ENCODE data around the gene SNED1. TPM values are rescaled to one million over a fixed set of nuclear protein-coding genes. Genes with fewer than 3 reads are reported as not detected.
"Not testable (repeated sequence)": the region's sequence is repeated elsewhere in the genome, so short reads cannot be mapped to it uniquely, and the experiment has no call there.

Gene SNED1
- polyA plus RNA-seq, 4 donors = 7.4 to 14.0 (median 9.4) TPM

DNA sequence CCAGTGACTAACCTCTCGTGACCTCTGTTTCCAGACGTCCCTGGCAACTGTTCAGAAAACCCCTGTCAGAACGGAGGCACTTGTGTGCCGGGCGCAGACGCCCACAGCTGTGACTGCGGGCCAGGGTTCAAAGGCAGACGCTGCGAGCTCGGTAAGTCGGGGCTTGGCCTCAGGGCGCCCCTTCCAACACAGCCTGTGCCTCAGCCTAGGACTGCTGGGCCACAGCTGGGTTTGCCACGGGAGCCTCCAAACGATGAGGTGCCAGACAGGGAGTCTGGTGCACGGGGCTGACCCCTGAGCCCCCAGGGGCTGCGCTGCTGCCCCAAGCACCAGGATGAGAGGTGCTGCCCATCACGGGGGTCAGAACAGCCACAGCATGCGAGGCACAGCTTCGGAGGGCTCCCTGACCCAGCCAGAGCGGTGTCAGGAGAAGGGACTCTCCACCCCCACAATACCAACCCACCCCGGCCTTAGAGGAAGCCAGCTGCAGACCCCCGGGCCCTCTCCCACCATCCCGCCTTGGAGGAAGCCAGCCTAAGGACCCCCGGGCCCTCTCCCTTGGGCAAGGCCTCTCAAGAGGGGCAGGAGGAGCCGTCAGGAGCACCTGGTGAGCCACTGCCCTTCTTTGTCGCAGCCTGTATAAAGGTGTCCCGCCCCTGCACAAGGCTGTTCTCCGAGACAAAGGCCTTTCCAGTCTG, 83.4 kb downstream of the SNED1 start:
- no peak for DNase-seq (ENCODE audit: low read depth in 4 of 4, low spot score in 2 of 4)

DNA sequence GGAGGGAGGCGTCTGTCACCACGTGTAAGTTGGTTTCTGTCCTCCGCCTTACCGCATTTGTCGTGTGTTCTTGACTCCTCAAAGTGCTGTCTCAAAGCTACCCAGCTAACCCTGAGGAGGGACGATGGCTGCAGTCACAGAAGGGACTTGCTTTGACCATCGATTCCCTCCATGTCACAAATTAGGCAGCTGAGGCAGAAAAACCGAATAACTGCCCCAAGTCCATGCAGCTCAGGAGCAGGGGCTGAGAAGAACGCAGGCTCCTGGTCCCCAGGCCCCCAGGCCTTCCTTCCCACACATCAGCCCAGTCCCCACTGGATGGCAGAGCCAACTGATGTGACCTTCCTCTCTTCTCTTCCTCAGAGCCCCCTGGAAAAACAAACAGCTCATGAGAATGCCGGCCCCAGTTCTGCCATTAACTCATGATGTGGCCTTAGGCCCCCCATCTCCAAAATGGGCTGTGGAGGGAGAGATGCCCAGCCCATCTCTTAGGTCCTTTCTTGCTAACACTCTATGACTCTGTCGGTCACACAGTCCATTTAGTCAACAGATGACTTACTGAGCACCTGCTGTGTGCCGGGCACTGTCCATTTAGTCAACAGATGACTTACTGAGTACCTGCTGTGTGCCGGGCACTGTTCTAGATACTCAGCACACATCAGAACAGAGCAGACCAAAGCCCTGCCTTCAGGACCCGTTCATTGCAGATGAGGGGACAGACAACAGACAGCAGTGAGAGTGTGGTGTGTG, 84.1 kb downstream of the SNED1 start:
- no peak for DNase-seq (ENCODE audit: low read depth in 4 of 4, low spot score in 2 of 4)

GRCh38 chr2:241083091-241083415, 84.6 kb downstream of the SNED1 start:
- DNase-seq (ENCODE audit: low read depth in 4 of 4, low spot score in 2 of 4) = no peak

DNA sequence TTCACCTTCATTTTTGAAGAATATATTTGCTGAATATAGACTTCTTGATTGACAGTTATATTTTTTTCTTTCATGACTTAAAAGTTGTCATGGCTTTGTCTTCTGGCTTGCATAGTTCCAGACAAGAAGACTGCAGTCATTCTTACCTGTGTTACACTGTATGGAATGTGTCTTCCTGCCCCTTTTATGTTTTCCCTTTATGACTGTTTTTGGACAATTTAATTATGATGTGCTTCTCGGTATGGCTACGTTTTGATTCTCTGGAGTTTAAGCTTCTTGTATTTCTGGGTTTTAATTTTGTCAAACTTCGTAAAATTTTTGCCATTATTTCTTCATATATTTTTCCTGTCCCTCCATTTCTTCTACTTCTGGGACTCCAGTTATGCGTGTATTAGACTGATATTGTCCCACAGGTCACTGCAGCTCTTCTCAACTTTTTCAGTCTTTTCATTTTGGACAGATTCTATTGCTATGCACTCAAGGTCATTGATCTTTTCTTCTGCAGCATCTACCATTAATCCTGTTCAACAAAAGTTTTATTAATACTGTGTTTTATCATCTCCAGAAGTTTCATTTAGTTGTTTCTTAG, 86.5 kb downstream of the SNED1 start:
- DNase-seq (ENCODE audit: low read depth in 4 of 4, low spot score in 2 of 4) = no peak

DNA sequence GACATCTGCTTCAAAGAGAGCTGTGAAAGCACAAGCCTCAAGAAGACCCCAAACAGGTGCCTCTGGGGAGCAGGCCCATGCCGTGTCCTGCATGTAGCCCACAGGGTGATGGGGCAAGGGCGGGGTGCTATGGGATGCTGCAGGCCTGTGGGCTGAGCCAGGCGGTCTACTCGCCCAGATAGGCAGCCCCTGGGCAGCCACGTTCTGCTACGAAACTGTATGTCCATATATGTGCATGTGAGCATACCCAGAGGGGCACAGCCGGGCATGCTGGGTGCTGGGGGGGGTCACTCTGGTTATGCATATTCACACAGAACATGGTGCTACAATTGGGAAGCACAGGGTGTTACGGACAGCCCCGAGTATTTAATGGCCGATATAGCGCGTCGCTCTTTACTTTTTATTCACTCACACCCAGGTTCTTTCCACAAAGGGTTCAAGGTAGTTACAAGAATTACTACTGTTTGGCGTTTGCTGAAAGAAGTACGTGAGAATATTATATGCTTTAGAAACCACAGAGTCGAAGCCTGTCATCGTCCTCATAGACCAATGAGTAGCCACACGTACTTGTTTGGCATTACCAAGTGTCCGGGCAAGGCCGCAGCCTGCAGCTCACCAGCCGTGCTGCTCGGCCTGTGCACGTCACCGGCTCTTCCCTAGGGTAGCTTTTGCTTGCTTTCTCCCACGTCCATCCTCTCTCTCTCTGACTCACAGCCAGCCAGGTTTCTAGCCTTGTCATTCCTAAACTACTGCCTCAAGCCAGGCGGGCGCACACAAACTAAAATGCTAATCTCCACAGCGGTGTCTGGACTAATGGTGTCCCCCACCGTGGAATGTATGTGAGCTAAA, 89.2 kb downstream of the SNED1 start:
- no peak for DNase-seq (ENCODE audit: low read depth in 4 of 4, low spot score in 2 of 4)

GRCh38 chr2:241088376-241088775, 90.0 kb downstream of the SNED1 start:
- no peak for DNase-seq (ENCODE audit: low read depth in 4 of 4, low spot score in 2 of 4)

DNA sequence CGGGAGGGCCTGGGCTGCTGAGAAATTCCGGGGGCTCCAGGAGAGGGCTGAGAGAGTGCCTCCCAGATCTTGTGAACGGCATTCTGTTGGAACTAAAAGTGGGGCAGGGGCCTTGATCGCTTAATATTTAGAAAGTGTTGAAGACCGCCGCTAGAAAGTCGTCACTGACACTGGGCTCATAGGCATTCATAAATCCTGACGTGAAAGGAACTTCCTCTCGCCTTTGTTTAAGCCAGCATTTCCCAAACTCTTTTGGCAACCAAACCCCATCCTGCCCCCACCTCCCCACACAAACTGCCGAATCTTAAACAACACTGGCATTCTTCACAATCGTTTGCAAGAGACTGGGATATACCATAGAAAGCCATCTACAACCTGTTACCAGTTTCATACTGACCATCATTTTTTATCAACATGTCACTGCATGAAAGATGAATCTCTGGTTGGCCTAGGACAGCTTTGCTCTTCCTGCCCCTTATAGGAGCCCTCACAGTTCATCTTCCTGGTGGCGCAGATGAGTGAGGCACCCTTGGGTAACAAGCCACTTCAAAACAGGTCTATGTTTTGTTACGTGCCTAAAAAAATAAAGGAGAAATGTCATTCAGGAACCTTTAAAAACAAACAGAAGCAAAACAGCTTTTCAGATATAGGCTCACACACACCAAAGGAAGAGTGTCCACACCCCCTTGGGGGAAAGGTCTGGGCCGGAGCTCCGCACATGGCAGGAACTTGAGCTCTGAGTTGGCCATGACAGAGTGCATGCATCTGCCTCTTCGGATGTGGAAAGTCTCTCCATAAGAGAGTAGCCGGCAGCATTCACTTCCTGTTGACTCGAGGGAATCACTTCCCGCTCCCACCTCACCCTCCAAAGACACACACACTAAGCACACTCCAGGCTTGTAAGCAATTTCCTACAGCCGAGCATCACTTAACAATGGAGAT, 90.6 kb downstream of the SNED1 start:
- no peak for DNase-seq (ENCODE audit: low read depth in 4 of 4, low spot score in 2 of 4)

- DNase-seq (ENCODE audit: low read depth in 4 of 4, low spot score in 2 of 4) = no peak
Observed at GRCh38 chr2:241091201-241091600, 92.8 kb downstream of the SNED1 start.

- no peak for DNase-seq (ENCODE audit: low read depth in 4 of 4, low spot score in 2 of 4)
Observed at GRCh38 chr2:241091734-241092445, 93.5 kb downstream of the SNED1 start.

DNA sequence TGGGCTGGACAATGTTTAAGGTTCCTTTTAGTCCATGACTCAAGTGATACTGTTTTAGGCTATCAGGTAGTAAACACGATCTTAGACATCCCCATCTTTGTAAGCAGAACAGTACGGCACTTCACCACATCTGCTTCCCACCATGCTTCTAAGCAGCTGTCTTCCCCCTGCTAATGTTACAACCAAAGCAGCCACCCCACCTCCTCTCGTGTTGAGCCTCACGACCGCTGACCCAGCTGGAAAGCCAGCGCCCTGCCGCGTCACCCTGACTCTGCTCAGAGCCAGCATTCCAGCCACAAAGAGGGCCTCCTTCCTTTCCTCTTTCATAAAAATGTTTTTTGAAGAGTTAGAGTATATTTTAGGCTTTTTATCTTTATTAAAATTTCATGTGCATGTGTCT, 94.3 kb downstream of the SNED1 start:
- DNase-seq (ENCODE audit: low read depth in 4 of 4, low spot score in 2 of 4) = no peak

DNA sequence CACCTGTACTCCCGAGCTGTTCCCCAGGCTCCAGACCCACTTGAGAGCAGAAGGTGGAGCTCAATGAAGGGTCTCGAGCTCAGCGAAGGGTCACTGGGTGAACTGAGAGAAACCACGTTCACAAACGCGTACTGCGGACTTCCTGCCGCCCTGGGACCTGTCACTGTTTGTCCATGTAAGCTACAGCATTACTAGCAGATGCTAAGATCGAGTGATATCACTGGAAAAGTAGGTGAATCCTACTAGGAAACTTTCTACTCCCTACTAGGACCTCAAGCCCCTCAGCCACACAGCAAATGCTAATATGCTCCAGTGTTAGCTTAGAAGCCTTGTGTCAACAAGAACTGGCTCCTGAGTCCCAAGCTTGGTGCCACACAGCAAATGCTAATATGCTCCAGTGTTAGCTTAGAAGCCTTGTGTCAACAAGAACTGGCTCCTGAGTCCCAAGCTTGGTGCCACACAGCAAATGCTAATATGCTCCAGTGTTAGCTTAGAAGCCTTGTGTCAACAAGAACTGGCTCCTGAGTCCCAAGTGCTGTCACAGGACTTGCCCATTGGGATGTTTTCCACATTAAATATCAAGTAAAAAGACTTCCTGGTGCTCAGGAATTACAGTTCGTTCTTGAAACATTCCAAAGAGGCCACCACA, 94.8 kb downstream of the SNED1 start:
- not testable (repeated sequence) for DNase-seq (ENCODE audit: low read depth in 4 of 4, low spot score in 2 of 4)

DNA sequence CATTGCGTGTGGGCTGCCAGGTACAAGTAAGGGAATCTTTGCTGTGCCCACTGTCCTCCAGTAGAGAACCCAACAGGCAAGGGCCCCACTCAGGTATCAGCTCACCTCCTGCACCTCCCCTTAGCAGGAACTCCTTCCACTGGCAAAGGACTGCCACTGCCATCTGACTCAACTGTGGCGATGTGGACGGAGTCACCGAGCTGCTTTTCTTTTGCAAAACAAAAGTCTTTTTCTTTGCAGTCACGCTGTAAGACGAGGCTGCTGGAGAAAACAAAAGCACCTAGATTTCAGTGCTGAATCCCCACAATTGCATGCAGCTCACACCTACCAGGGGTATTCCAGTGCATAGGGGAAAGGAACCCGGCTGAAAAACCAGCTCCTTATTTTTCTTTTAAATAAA, 95.8 kb downstream of the SNED1 start:
- DNase-seq (ENCODE audit: low read depth in 4 of 4, low spot score in 2 of 4) = no peak

- no peak for DNase-seq (ENCODE audit: low read depth in 4 of 4, low spot score in 2 of 4)
Observed at GRCh38 chr2:241094924-241095420, 96.6 kb downstream of the SNED1 start.

- DNase-seq (ENCODE audit: low read depth in 4 of 4, low spot score in 2 of 4) = no peak
Observed at GRCh38 chr2:241095594-241096290, 97.3 kb downstream of the SNED1 start.

- no peak for DNase-seq (ENCODE audit: low read depth in 4 of 4, low spot score in 2 of 4)
Observed at GRCh38 chr2:241096979-241097378, 98.6 kb downstream of the SNED1 start.

GRCh38 chr2:241099246-241099645, 100.8 kb downstream of the SNED1 start:
- no peak for DNase-seq (ENCODE audit: low read depth in 4 of 4, low spot score in 2 of 4)

- DNase-seq (ENCODE audit: low read depth in 4 of 4, low spot score in 2 of 4) = peak; percentile 59 to 77 (median 73)
Observed at GRCh38 chr2:241102239-241102803, 103.9 kb downstream of the SNED1 start, which contains the start of gene MTERF4. Gene MTERF4, minus strand, starts transcription at chr2:241102287. Its CDS starts 14 bp downstream, at chr2:241102273.

DNA sequence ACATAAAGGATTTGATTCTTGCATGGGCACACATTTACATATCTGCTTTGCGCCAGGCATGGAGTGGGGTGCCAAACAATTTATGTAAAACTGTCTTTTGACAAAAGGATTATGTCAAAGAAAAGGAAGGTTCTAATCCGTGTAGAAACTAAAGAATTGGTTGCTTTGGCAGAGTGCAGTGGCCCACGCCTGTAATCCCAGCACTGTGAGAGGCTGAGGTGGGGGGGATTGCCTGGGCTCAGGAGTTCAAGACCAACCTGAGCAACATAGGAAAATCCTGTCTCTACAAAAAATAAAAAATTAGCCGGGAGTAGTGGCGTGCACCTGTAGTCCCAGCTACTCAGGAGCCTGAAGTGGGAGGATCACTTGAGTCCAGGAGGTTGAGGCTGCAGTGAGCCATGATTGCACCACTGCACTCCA, 104.8 kb downstream of the SNED1 start:
- DNase-seq (ENCODE audit: low read depth in 4 of 4, low spot score in 2 of 4) = no peak

Measured in left renal cortex interstitium (tissue), 4 donors.